ENCODE results near the gene ZNF536.

DNA sequence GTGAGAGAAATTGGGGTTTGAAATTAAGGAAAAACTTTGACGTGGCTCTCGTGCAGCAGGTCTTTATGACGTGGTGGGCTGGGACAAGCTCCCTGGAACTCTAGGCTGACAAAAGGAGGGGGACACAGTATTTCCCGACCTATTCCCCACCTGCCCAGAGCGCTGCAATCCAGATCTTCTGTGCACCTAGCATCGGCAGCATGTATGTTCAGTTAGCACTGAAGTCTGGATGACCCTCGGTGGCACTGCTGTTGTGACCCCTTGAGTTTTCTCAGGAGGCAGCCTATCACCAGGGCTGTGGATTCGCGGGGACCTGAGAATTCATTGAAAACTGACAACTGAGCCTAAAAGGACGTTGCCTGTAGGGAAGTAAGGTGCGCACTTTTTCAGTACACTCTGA lies 9.1 kb upstream of the ZNF536 start:
- TF ChIP-seq, protein P1, sequence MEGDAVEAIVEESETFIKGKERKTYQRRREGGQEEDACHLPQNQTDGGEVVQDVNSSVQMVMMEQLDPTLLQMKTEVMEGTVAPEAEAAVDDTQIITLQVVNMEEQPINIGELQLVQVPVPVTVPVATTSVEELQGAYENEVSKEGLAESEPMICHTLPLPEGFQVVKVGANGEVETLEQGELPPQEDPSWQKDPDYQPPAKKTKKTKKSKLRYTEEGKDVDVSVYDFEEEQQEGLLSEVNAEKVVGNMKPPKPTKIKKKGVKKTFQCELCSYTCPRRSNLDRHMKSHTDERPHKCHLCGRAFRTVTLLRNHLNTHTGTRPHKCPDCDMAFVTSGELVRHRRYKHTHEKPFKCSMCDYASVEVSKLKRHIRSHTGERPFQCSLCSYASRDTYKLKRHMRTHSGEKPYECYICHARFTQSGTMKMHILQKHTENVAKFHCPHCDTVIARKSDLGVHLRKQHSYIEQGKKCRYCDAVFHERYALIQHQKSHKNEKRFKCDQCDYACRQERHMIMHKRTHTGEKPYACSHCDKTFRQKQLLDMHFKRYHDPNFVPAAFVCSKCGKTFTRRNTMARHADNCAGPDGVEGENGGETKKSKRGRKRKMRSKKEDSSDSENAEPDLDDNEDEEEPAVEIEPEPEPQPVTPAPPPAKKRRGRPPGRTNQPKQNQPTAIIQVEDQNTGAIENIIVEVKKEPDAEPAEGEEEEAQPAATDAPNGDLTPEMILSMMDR (IDR thresholded peaks at IDR 0.05; ENCODE audit: insufficient read depth, low read depth, low read length): no peak
- no peak for TF ChIP-seq EZH2 (IDR thresholded peaks at IDR 0.05; ENCODE audit: insufficient read depth, low read length)

Data from astrocyte (in vitro differentiated cells and primary cell).